Heart left ventricle (tissue), 16 donors: ENCODE data around the gene GADL1. TPM values are rescaled to one million over a fixed set of nuclear protein-coding genes. Genes with fewer than 3 reads are reported as not detected.

Source experiments
- ATAC-seq, 4 donors: fragments of 200-7000 bp; cut with Tn5 transposase; one replicate each; pipeline ENCODE4 v1.9.1; 2020 to 2022; ENCODE audit warnings: moderate library complexity in 4 of 4, mild to moderate bottlenecking in 3 of 4, moderate number of reproducible peaks in 1 of 4
- DNase-seq, 5 donors: peaks; one replicate each; pipeline ENCODE4 v3.0.0-alpha.2; 2020
- H3K27ac ChIP-seq, 12 donors: fragments of 200-600 bp; sonication (generic) in 4 of 12; one replicate each; pipeline versions ENCODE4 v1.5.0 to v1.8.0; 2016 to 2022; ENCODE audit warnings: mild to moderate bottlenecking in 2 of 12
- H3K27me3 ChIP-seq, 9 donors: fragments of 200-600 bp; sonication (generic) in 2 of 9; one replicate each; pipeline versions ENCODE4 v1.5.1 to v1.8.0; 2016 to 2022; ENCODE audit warnings: mild to moderate bottlenecking in 3 of 9
- H3K36me3 ChIP-seq, 9 donors: fragments of 200-600 bp; sonication (generic) in 2 of 9; one replicate each; pipeline versions ENCODE4 v1.5.0 to v1.8.0; 2018 to 2022; ENCODE audit warnings: mild to moderate bottlenecking in 2 of 9
- H3K4me1 ChIP-seq, 12 donors: fragments of 200-600 bp; sonication (generic) in 4 of 12; one replicate each; pipeline versions ENCODE4 v1.5.0 to v1.8.0; 2016 to 2022; ENCODE audit warnings: mild to moderate bottlenecking in 3 of 12
- H3K4me3 ChIP-seq, 12 donors: fragments of 200-600 bp; sonication (generic) in 4 of 12; one replicate each; pipeline versions ENCODE4 v1.5.0 to v1.8.0; 2017 to 2022; ENCODE audit warnings: mild to moderate bottlenecking in 9 of 12, moderate library complexity in 4 of 12
- H3K9me3 ChIP-seq, 12 donors: fragments of 200-600 bp; sonication (generic) in 4 of 12; one replicate each; pipeline versions ENCODE4 v1.5.0 to v1.8.0; 2016 to 2022; ENCODE audit warnings: mild to moderate bottlenecking in 1 of 12
- POLR2A ChIP-seq, 2 donors: fragments of 450-650 bp; IDR thresholded peaks; one replicate each; pipeline ENCODE4 v1.6.1; 2017; ENCODE audit warnings: antibody characterized with exemption in 2 of 2, mild to moderate bottlenecking in 2 of 2, moderate library complexity in 2 of 2
- WGBS, 4 donors: extraction: QIAGEN DNeasy Blood & Tissue Kit in 2 of 4; methylation state at CpG; one replicate each; pipeline versions ENCODE4 v1.1.5 to v1.1.7; 2013 to 2018; 5-methylcytosine and 5-hydroxymethylcytosine counted together
- intact Hi-C, 10 donors: fragments of 100-400 bp; cut with DNase I; formaldehyde crosslinking; loops; one replicate each; pipeline versions ENCODE4 v1.11.1 to v1.14.2; 2022
- polyA plus RNA-seq, 2 donors: library from polyadenylated mRNA; stranded (reverse); fragments of 200-250 nt; gene quantifications; one replicate each; pipeline ENCODE4 v1.2.3, GENCODE V29; 2013
- total RNA-seq, 9 donors: library from RNA; depleted of rRNA in 2 of 9; stranded (reverse); fragments of >200 nt in 2 of 9; fragmentation: NEBNext Ultra II Directional in 3 of 9; extraction: Animal tissue kit (Norgen Biotek cat#: 25700) in 3 of 9; gene quantifications; one replicate each; pipeline versions ENCODE4 v1.1.0 to v1.2.4, GENCODE V29; 2016 to 2023
- TF ChIP-seq, protein P1 (sequence below), 12 donors: fragments of 200-600 bp; sonication (generic) in 4 of 12; IDR thresholded peaks; one replicate each; pipeline versions ENCODE4 v1.5.0 to v1.8.0; 2018 to 2022; ENCODE audit warnings: antibody characterized with exemption in 12 of 12, mild to moderate bottlenecking in 5 of 12
- donor health status: ischemic (EF 13 %, LVEDD 7.1; RV severe dilation, severe dysfunction).
- donor health status: healthy with polysubstance abuse.
- donor health status: DM: no; HTN: yes; CAD: no.
- donor health status: DM: no; HTN: no; CAD: no.
- donor health status: ischemic (EF 25% LVEDD 6.9; RV normal size, moderate dysfunction).
- donor health status: ischemic (EF 25% LVEDD 5.7; RV mildly dilated, moderate dysfunction).
- donor health status: healthy.
- donor health status: DM: yes; HTN: yes; CAD: no.
- donor health status: ischemic (EF 35%, LVEDD 5.7; RV mildly dilated, moderate dysfunction).
- donor health status: nonischemic (EF 11% LVEDD 7.7; RV severe dilation, severe dysfunction).
- donor health status: DM: yes; HTN: yes; CAD: no.
- donor health status: PGD.
- donor health status: ischemic (EF 29% LVEDD 5.4; RV normal size, mild dysfunction).
- donor health status: nonischemic (EF 23%, LVEDD 6.1; RV moderate dilation, normal function).

Gene GADL1
- total and polyA plus RNA-seq, 11 donors: 0.03 to 0.59 (median 0.18) TPM; not detected in 3

DNA sequence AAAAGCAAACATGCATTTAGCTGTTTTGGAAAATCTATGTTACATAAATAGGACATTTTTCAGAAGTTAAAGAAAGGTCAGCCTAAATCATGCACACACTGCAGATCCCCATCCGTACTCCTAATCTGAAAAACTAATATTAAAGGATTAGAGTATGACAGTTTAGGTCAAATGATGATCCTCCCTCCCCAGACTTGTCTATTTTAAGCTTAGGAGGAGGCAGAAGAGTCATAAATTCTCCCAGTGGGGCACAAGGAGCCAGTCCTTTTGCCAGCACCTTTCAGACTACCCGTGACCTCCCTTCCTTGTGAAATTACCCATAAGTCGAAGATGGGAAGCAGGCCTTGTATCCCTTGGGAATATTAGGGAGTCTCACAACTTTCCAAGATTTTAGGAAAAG is 210.1 kb downstream of the GADL1 start:
- ATAC-seq (no peak), DNase-seq (no peak)
- WGBS, 4 donors: 42 to 53% (median 43%) methylated on average over 3 of the region's 3 CpGs
- H3K36me3 ChIP-seq: peaks cover 0 to 87% (median 26%) of the 10 kb centered on the region in 9 donors
- intact Hi-C loops: loop anchor here in 3 of 10 donors (5.0 to 10.0 kb wide), 5 partner anchors 77 to 452 kb away; partner anchors contain the start of gene TGFBR2 (in 2 of the 3)
- no peak overlapping the region for H3K4me3 ChIP-seq
- peak overlapping the region in 7 of 12 donors; percentile 1 to 81 (median 19) for H3K27ac ChIP-seq
- H3K27me3 ChIP-seq: no peaks in the 10 kb centered on the region
- TF ChIP-seq, protein P1, sequence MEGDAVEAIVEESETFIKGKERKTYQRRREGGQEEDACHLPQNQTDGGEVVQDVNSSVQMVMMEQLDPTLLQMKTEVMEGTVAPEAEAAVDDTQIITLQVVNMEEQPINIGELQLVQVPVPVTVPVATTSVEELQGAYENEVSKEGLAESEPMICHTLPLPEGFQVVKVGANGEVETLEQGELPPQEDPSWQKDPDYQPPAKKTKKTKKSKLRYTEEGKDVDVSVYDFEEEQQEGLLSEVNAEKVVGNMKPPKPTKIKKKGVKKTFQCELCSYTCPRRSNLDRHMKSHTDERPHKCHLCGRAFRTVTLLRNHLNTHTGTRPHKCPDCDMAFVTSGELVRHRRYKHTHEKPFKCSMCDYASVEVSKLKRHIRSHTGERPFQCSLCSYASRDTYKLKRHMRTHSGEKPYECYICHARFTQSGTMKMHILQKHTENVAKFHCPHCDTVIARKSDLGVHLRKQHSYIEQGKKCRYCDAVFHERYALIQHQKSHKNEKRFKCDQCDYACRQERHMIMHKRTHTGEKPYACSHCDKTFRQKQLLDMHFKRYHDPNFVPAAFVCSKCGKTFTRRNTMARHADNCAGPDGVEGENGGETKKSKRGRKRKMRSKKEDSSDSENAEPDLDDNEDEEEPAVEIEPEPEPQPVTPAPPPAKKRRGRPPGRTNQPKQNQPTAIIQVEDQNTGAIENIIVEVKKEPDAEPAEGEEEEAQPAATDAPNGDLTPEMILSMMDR (IDR thresholded peaks at IDR 0.05): no peak
- no peak for TF ChIP-seq POLR2A (IDR thresholded peaks at IDR 0.05)
- peaks cover 10 to 100% (median 91%) of the 10 kb centered on the region in 12 donors for H3K4me1 ChIP-seq
- no peaks in the 10 kb centered on the region for H3K9me3 ChIP-seq

DNA sequence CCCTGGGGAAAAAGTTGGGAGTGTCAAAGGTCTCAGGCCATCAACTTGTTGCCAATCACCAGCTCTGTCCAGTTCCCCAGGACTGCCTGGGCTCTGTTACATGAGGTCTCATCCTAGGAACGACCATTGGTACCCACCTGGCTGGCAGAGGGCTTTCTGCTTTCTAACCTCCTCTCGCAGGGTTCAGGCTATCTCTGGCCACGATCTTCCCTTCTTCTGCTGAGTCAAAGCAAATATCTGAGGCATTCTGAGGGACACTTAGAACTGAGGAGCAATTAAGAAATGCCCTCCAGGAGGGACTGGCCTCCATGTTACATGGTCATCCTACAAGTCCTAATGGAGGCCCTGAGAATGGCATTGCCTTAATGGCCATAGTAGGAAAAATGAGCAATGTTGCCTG is 210.7 kb downstream of the GADL1 start:
- H3K4me3 ChIP-seq: no peak overlapping the region
- ATAC-seq: no peak
- no peaks in the 10 kb centered on the region for H3K27me3 ChIP-seq
- intact Hi-C loops: loop anchor here in 3 of 10 donors (5.0 to 10.0 kb wide), 5 partner anchors 76 to 451 kb away; partner anchors contain the start of gene TGFBR2 (in 2 of the 3)
- TF ChIP-seq, protein P1 (IDR thresholded peaks at IDR 0.05): no peak
- no peak for TF ChIP-seq POLR2A (IDR thresholded peaks at IDR 0.05)
- H3K9me3 ChIP-seq: no peaks in the 10 kb centered on the region
- DNase-seq: no peak
- 64 to 94% (median 88%) methylated on average over 3 of the region's 3 CpGs for WGBS, 4 donors
- peaks cover 0 to 87% (median 26%) of the 10 kb centered on the region in 9 donors for H3K36me3 ChIP-seq
- peak overlapping the region in 5 of 12 donors; percentile 4 to 81 (median 32) for H3K27ac ChIP-seq
- H3K4me1 ChIP-seq: peaks cover 10 to 100% (median 91%) of the 10 kb centered on the region in 12 donors

DNA sequence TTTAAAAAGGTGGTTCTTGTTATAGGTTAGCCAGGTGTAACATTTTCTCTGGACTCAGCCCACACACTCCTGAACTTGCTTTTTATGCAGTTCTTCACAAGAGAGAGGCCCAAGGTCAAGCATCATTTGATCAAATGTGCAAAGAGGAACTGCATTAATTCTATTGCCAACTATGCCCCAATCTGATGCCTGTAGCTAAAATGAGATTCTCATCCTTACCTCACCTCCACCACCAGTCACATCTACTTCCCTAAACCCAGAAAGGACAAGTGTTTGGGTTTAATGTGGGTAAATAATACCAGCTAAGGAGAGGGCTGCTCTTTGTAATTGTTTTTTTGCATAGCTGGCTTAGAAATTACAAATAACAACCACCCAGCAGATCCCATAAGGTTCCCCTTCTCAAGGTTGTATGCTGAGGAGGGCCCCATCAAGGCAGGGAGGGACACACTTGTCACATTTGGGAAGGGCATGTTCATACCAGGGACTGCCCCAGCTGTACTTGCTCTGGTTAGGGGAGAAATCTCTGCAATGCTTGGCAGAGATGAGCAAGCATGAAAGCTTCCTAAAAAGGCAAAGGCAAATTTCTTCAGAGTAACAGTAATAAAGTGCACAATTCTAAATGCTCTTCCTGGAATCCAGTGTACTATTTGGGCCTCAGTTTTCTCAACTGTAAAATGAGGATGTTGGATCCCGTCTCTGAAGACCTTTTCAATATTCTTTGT is 211.9 kb downstream of the GADL1 start:
- no peak for TF ChIP-seq POLR2A (IDR thresholded peaks at IDR 0.05)
- TF ChIP-seq, protein P1 (IDR thresholded peaks at IDR 0.05): no peak
- peak overlapping the region; percentile 22 to 81 (median 71) for H3K27ac ChIP-seq
- peak in 2 of 4 donors; percentile 12 to 31 for ATAC-seq
- peaks cover 10 to 95% (median 81%) of the 10 kb centered on the region in 12 donors for H3K4me1 ChIP-seq
- intact Hi-C loops: loop anchor here in 3 of 10 donors (5.0 to 10.0 kb wide), 5 partner anchors 75 to 450 kb away; partner anchors contain the start of gene TGFBR2 (in 2 of the 3)
- H3K36me3 ChIP-seq: peaks cover 0 to 87% (median 26%) of the 10 kb centered on the region in 9 donors
- no peak overlapping the region for H3K4me3 ChIP-seq
- 70 to 93% (median 79%) methylated on average over 1 of the region's 1 CpG for WGBS, 4 donors
- no peaks in the 10 kb centered on the region for H3K27me3 ChIP-seq
- no peak for DNase-seq
- no peaks in the 10 kb centered on the region for H3K9me3 ChIP-seq

DNA sequence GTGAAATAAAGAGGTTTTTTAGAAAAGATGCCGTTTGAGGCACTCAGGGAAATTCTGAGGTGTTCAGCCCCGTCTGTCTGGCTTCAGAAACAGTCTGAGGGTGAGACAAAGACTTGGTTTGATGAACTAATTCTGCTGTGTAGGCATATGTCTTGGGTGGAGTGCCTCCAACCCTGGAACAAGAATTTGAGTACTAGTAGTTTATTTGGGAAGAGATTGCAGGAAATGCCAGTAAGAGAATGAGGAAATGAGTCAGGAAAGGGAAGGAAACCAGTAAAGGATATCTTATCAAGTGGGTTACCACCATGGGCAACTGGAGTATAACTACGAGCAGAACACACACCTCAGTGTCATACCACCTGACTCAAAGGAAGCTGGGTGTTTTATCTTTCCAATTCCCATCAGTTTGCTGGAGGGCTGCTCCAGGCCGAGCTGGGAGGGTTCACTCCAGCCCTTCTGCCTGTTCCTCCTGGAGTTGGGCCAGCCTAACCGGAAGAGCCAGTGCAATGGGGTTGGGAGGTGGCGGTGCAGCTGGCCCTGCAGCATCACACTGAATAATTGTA is 212.7 kb downstream of the GADL1 start:
- Histone ChIP-seq H3K27me3 (no peaks in the 10 kb centered on the region), H3K36me3 (peaks cover 0 to 87% (median 31%) of the 10 kb centered on the region in 9 donors), H3K4me1 (peaks cover 10 to 95% (median 81%) of the 10 kb centered on the region in 12 donors), H3K27ac (peak overlapping the region; percentile 44 to 81 (median 74)), H3K9me3 (no peaks in the 10 kb centered on the region), H3K4me3 (peak overlapping the region in 2 of 12 donors; percentile 3 to 6)
- intact Hi-C loops: loop anchor here in 3 of 10 donors (5.0 to 10.0 kb wide), 5 partner anchors 74 to 449 kb away; partner anchors contain the start of gene TGFBR2 (in 2 of the 3)
- WGBS, 4 donors: 22 to 37% (median 28%) methylated on average over 6 of the region's 6 CpGs
- DNase-seq: peak; percentile 59 to 78 (median 69)
- TF ChIP-seq POLR2A (IDR thresholded peaks at IDR 0.05): no peak
- peak; percentile 53 to 76 (median 75) for ATAC-seq
